H1 (cell line): ENCODE results near the gene HOXB13. TPM values are rescaled to one million over a fixed set of nuclear protein-coding genes. Genes with fewer than 3 reads are reported as not detected.
A peak's percentile ranks its signal among the peaks of the same experiment; 100 is the strongest.

Experiments
- CTCF ChIA-PET: fragments of 300-600 bp; sonication (Branson Sonifier 250); formaldehyde crosslinking; loops from one replicate; lab custom pipeline; 2021; ENCODE audit not compliant: partially characterized antibody; lab: Charles Lee
- POLR2A ChIA-PET: fragments of 300-600 bp; sonication (Branson Sonifier 250); formaldehyde crosslinking; loops from one replicate; lab custom pipeline; 2021; ENCODE audit warnings: inconsistent platforms; ENCODE audit not compliant: partially characterized antibody; lab: Charles Lee
- DNase-seq, 2 experiments: peaks; one replicate each; pipeline versions ENCODE4 v3.0.0 to v3.0.0-alpha.2; 2010 to 2022; ENCODE audit warnings: low spot score in 2 of 2, low read depth in 1 of 2, mixed read lengths in 1 of 2
- FAIRE-seq: peaks from 2 replicates; lab custom pipeline; 2011; peaks lifted over from hg19 to GRCh38; lab: Jason Lieb, UNC
- H2AFZ ChIP-seq: 2 replicates; pipeline ENCODE4 v1.8.1; 2012; ENCODE audit warnings: low read length, inconsistent platforms
- H2AK5ac ChIP-seq: 2 replicates; pipeline ENCODE4 v1.6.1; 2013; ENCODE audit warnings: low read depth, low read length
- H2BK120ac ChIP-seq: replicated peaks from 2 replicates; pipeline ENCODE3; 2013; ENCODE audit warnings: low read depth, low read length, inconsistent platforms
- H2BK12ac ChIP-seq: 2 replicates; pipeline ENCODE4 v1.6.1; 2013; ENCODE audit warnings: low read depth, low read length
- H2BK15ac ChIP-seq: 2 replicates; pipeline ENCODE4 v1.6.1; 2013; ENCODE audit warnings: low read length
- H2BK20ac ChIP-seq: 2 replicates; pipeline ENCODE4 v1.6.1; 2013; ENCODE audit warnings: low read length
- H2BK5ac ChIP-seq: 2 replicates; pipeline ENCODE4 v1.6.1; 2013; ENCODE audit warnings: low read depth, low read length
- H3K14ac ChIP-seq: 2 replicates; pipeline ENCODE4 v1.6.1; 2013; ENCODE audit warnings: inconsistent platforms; ENCODE audit not compliant: insufficient read length
- H3K18ac ChIP-seq: 2 replicates; pipeline ENCODE4 v1.6.1; 2013; ENCODE audit warnings: low read length; ENCODE audit errors: extremely low read depth
- H3K23ac ChIP-seq: 2 replicates; pipeline ENCODE4 v1.6.1; 2013; ENCODE audit warnings: inconsistent platforms; ENCODE audit not compliant: insufficient read length
- H3K23me2 ChIP-seq: 2 replicates; pipeline ENCODE4 v1.6.1; 2013; ENCODE audit warnings: low read depth, low read length
- H3K27ac ChIP-seq: 2 replicates; pipeline ENCODE4 v1.6.1; 2011; ENCODE audit warnings: low read depth, low read length, inconsistent platforms
- H3K27me3 ChIP-seq, 4 experiments: replicated peaks in 1 of 4; 1 replicate in 1 of 4; 2 replicates in 3 of 4; pipeline versions ENCODE4 v1.6.1 to v1.8.1; 2011 to 2013; ENCODE audit warnings: low read length in 3 of 4, mild to moderate bottlenecking in 3 of 4, inconsistent platforms in 2 of 4, mixed read lengths in 2 of 4, moderate library complexity in 1 of 4; ENCODE audit not compliant: control insufficient read depth in 3 of 4, insufficient read depth in 3 of 4; ENCODE audit errors: extremely low read depth in 1 of 4
- H3K36me3 ChIP-seq, 4 experiments: 2 replicates each; pipeline versions ENCODE4 v1.6.1 to v1.8.1; 2011 to 2013; ENCODE audit warnings: mild to moderate bottlenecking in 4 of 4, low read length in 3 of 4, moderate library complexity in 2 of 4, control low read depth in 1 of 4, inconsistent platforms in 1 of 4; ENCODE audit not compliant: insufficient read depth in 4 of 4, control insufficient read depth in 2 of 4
- H3K4ac ChIP-seq: replicated peaks from 2 replicates; pipeline ENCODE3; 2013; ENCODE audit warnings: low read length, low read depth, mixed read lengths, inconsistent platforms; ENCODE audit not compliant: insufficient read length
- H3K4me1 ChIP-seq, 4 experiments: replicated peaks in 1 of 4; 1 replicate in 1 of 4; 2 replicates in 3 of 4; pipeline versions ENCODE4 v1.6.1 to v1.8.1; 2011 to 2013; ENCODE audit warnings: low read length in 3 of 4, inconsistent platforms in 2 of 4, mixed read lengths in 1 of 4; ENCODE audit not compliant: insufficient read depth in 4 of 4, control insufficient read depth in 3 of 4
- H3K4me2 ChIP-seq, 2 experiments: 2 replicates each; pipeline versions ENCODE4 v1.6.1 to v1.8.1; 2011 to 2013; ENCODE audit warnings: low read depth in 2 of 2, low read length in 2 of 2, control low read depth in 1 of 2, inconsistent platforms in 1 of 2, mild to moderate bottlenecking in 1 of 2; ENCODE audit not compliant: insufficient read depth in 1 of 2
- H3K4me3 ChIP-seq, 4 experiments: fragments of 200-600, 300-600 bp in 1 of 4; sonication (generic), shearing (Covaris generic), sonication (Bioruptor Twin) in 1 of 4; 2 replicates each; pipeline versions ENCODE4 v1.5.1 to v1.8.1; 2011 to 2016; ENCODE audit warnings: low read length in 4 of 4, low read depth in 3 of 4, control low read depth in 2 of 4, inconsistent platforms in 2 of 4, mild to moderate bottlenecking in 2 of 4, mixed read lengths in 1 of 4, moderate library complexity in 1 of 4; ENCODE audit not compliant: insufficient read depth in 2 of 4; ENCODE audit errors: extremely low read depth in 1 of 4
- H3K56ac ChIP-seq: replicated peaks from 2 replicates; pipeline ENCODE3; 2013; ENCODE audit warnings: low read depth, mild to moderate bottlenecking, mixed read lengths, low read length, inconsistent platforms; ENCODE audit not compliant: insufficient read length
- H3K79me1 ChIP-seq: 2 replicates; pipeline ENCODE4 v1.6.1; 2013; ENCODE audit warnings: low read depth, low read length, control low read depth
- H3K79me2 ChIP-seq, 2 experiments: 2 replicates each; pipeline versions ENCODE4 v1.6.1 to v1.8.1; 2012 to 2013; ENCODE audit warnings: low read length in 2 of 2, mild to moderate bottlenecking in 2 of 2, inconsistent platforms in 1 of 2; ENCODE audit not compliant: insufficient read depth in 2 of 2, control insufficient read depth in 1 of 2
- H3K9ac ChIP-seq, 4 experiments: replicated peaks in 1 of 4; 1 replicate in 1 of 4; 2 replicates in 3 of 4; pipeline versions ENCODE4 v1.6.1 to v1.8.1; 2011 to 2013; ENCODE audit warnings: low read depth in 3 of 4, low read length in 3 of 4, control low read depth in 2 of 4, mild to moderate bottlenecking in 2 of 4, moderate library complexity in 2 of 4, inconsistent platforms in 1 of 4; ENCODE audit errors: extremely low read depth in 1 of 4
- H3K9me3 ChIP-seq, 2 experiments: 2 replicates each; pipeline versions ENCODE4 v1.6.1 to v1.8.1; 2012 to 2013; ENCODE audit warnings: mild to moderate bottlenecking in 2 of 2, moderate library complexity in 2 of 2, control low read depth in 1 of 2, inconsistent platforms in 1 of 2, low read depth in 1 of 2, low read length in 1 of 2, mixed read lengths in 1 of 2; ENCODE audit not compliant: insufficient read depth in 2 of 2
- H4K20me1 ChIP-seq, 2 experiments: replicated peaks in 1 of 2; 2 replicates each; pipeline versions ENCODE3 to v1.8.1; 2011 to 2013; ENCODE audit warnings: inconsistent platforms in 2 of 2, low read length in 2 of 2, mild to moderate bottlenecking in 1 of 2; ENCODE audit not compliant: insufficient read depth in 2 of 2, control insufficient read depth in 1 of 2
- H4K5ac ChIP-seq: 2 replicates; pipeline ENCODE4 v1.6.1; 2013; ENCODE audit warnings: low read length, low read depth, mixed read lengths, inconsistent platforms; ENCODE audit not compliant: insufficient read length
- H4K8ac ChIP-seq: 2 replicates; pipeline ENCODE4 v1.8.0; 2013; ENCODE audit warnings: mild to moderate bottlenecking, moderate library complexity, low read length, inconsistent platforms; ENCODE audit not compliant: insufficient read depth; ENCODE audit errors: extremely low read depth
- H4K91ac ChIP-seq: replicated peaks from 2 replicates; pipeline ENCODE3; 2013; ENCODE audit warnings: low read length, mixed read lengths, inconsistent platforms; ENCODE audit not compliant: insufficient read length
- ASH2L ChIP-seq: fragments of 200-600, 300-600 bp; sonication (generic); IDR thresholded peaks from one replicate; pipeline ENCODE4 v1.7.1; 2017; ENCODE audit warnings: low read length
- CEBPB ChIP-seq: IDR thresholded peaks from 2 replicates; pipeline ENCODE4 v1.6.1; 2012; ENCODE audit warnings: low read depth, low read length
- CHD1 ChIP-seq: IDR thresholded peaks from 2 replicates; pipeline ENCODE4 v1.6.1; 2012; ENCODE audit warnings: low read depth, low read length, improper control_type of control experiment
- EZH2 ChIP-seq: fragments of 200-600 bp; sonication (generic); IDR thresholded peaks from 2 replicates; pipeline ENCODE4 v1.7.1; 2012; ENCODE audit warnings: low read depth, mild to moderate bottlenecking, moderate library complexity, low read length, inconsistent platforms; ENCODE audit not compliant: severe bottlenecking
- GABPA ChIP-seq: IDR thresholded peaks from 2 replicates; pipeline ENCODE4 v1.6.1; 2011; ENCODE audit warnings: mild to moderate bottlenecking, low read length, moderate library complexity, borderline replicate concordance; ENCODE audit not compliant: insufficient read depth
- RNF2 ChIP-seq: fragments of 200-900, 300-1000 bp; sonication (generic); IDR thresholded peaks from 2 replicates; pipeline ENCODE4 v1.7.1; 2016; ENCODE audit warnings: borderline replicate concordance, low read depth, mild to moderate bottlenecking, antibody characterized with exemption, low read length; ENCODE audit not compliant: poor library complexity, severe bottlenecking; ENCODE audit errors: missing control alignments
- SIN3A ChIP-seq, 2 experiments: IDR thresholded peaks in 1 of 2; conservative IDR thresholded peaks in 1 of 2; 2 replicates each; pipeline ENCODE4 v1.6.1; 2011 to 2012; ENCODE audit warnings: low read length in 2 of 2, improper control_type of control experiment in 1 of 2, low read depth in 1 of 2, mild to moderate bottlenecking in 1 of 2
- SP2 ChIP-seq: IDR thresholded peaks from 2 replicates; pipeline ENCODE4 v1.6.1; 2012; ENCODE audit warnings: mild to moderate bottlenecking, low read length, inconsistent platforms
- SUZ12 ChIP-seq: fragments of 200-600 bp; sonication (generic); IDR thresholded peaks from 2 replicates; pipeline ENCODE4 v1.6.1; 2012; ENCODE audit warnings: mild to moderate bottlenecking, inconsistent platforms, low read length, moderate library complexity, mixed read lengths
- TBP ChIP-seq: IDR thresholded peaks from 2 replicates; pipeline ENCODE4 v1.6.1; 2011; ENCODE audit warnings: low read depth, low read length, improper control_type of control experiment
- WGBS, 2 experiments: shearing (Covaris generic) in 1 of 2; methylation state at CpG; one replicate each; pipeline versions ENCODE4 v1.1.6 to v1.1.7; 2013 to 2015; ENCODE audit warnings: low lambda C conversion rate in 2 of 2, mixed read lengths in 2 of 2, inconsistent platforms in 1 of 2, low coverage in 1 of 2, missing lambda C conversion rate in 1 of 2; ENCODE audit not compliant: insufficient replicate concordance in 2 of 2, insufficient coverage in 1 of 2, insufficient read length in 1 of 2; ENCODE audit errors: extremely low coverage in 1 of 2, missing lambda C conversion rate in 1 of 2; 5-methylcytosine and 5-hydroxymethylcytosine counted together
- polyA plus RNA-seq, 7 experiments: library from polyadenylated mRNA; depleted of rRNA in 3 of 7; stranded (reverse) in 5 of 7; unstranded in 2 of 7; fragments of >200 nt in 5 of 7; fragments of 200-250 nt in 2 of 7; gene quantifications; 1 replicate in 5 of 7; 2 replicates in 1 of 7; 4 replicates in 1 of 7; pipeline versions ENCODE4 v1.2.1 to v1.2.3, GENCODE V29; 2011 to 2013; ENCODE audit warnings: missing spikeins in 2 of 7, mixed read lengths in 2 of 7
- total RNA-seq: library from RNA; stranded (reverse); fragmentation: NEBNext Ultra II Directional; extraction: Animal tissue kit (Norgen Biotek cat#: 25700); gene quantifications from 2 replicates; pipeline ENCODE4 v1.2.1, GENCODE V29; 2021

The HOXB13 gene
- total and polyA plus RNA-seq, 2 of the 8 experiments (the other 6 are each of a cell fraction or from before 2014, with no cell fraction given): not detected

GRCh38 chr17:48678141-48678971, 50.2 kb downstream of the HOXB13 start:
- peak overlapping the region; percentile 4 for H3K18ac ChIP-seq
- peak overlapping the region; percentile 39 to 93 for H3K4me2 ChIP-seq
- peak overlapping the region; percentile 92 for H2AFZ ChIP-seq
- H4K91ac ChIP-seq: peak overlapping the region; percentile 75
- H4K5ac ChIP-seq: no peak overlapping the region
- WGBS, 2 experiments: 14% methylated on average over 41 of the region's 41 CpGs; no CpG with 5 or more reads in 1 of the 2 experiments
- H3K79me2 ChIP-seq: no peaks in the 10 kb centered on the region
- peaks cover 0 to 2% of the 10 kb centered on the region in 2 experiments for H4K20me1 ChIP-seq
- ChIA-PET POLR2A (interaction anchor here (0.8 to 1.8 kb wide), 4 partner anchors 30 to 336 kb away, joined by 3 to 6 read pairs (median 3); no protein-coding TSS in a partner anchor), CTCF (interaction anchor here (0.6 to 12.9 kb wide), 64 partner anchors 10 to 731 kb away, joined by 3 to 159 read pairs (median 6); partner anchors contain the start of genes ATP5MC1, HOXB13, PRAC1 and PRAC2)
- no peaks in the 10 kb centered on the region for H3K79me1 ChIP-seq
- H3K9ac ChIP-seq: no peak overlapping the region
- no peaks in the 10 kb centered on the region for H3K9me3 ChIP-seq
- H3K23ac ChIP-seq: no peak overlapping the region
- no peak overlapping the region for H3K56ac ChIP-seq
- peaks cover 3% of the 10 kb centered on the region; the same call in 1 of the 2 replicates for H3K23me2 ChIP-seq
- peak overlapping the region; percentile 81 for H3K4ac ChIP-seq
- H2BK15ac ChIP-seq: peak overlapping the region; percentile 89; the same call in 1 of the 2 replicates
- H2AK5ac ChIP-seq: no peak overlapping the region
- no peaks in the 10 kb centered on the region for H3K36me3 ChIP-seq
- no peak overlapping the region; the same call in 1 of the 2 replicates for H2BK12ac ChIP-seq
- H3K14ac ChIP-seq: no peak overlapping the region
- H2BK5ac ChIP-seq: peak overlapping the region; percentile 36; the same call in 1 of the 2 replicates
- H3K27me3 ChIP-seq: peaks cover 5 to 22% (median 19%) of the 10 kb centered on the region in 4 experiments
- FAIRE-seq (no peak), DNase-seq (peak; percentile 51 to 97)
- H3K27ac ChIP-seq: no peak overlapping the region
- H3K4me3 ChIP-seq: peak overlapping the region; percentile 8 to 55 (median 40); a peak in 7 of 8 replicates
- H3K4me1 ChIP-seq: peaks cover 0 to 9% (median 2%) of the 10 kb centered on the region in 4 experiments; a peak in 4 of 7 replicates
- peak overlapping the region; percentile 84; the same call in 1 of the 2 replicates for H2BK20ac ChIP-seq
- peak overlapping the region; percentile 36 for H2BK120ac ChIP-seq
- no peak overlapping the region for H4K8ac ChIP-seq
- TF ChIP-seq GABPA: peak; percentile 60; the same call in 1 of the 2 replicates
- peak; percentile 78 for TF ChIP-seq EZH2
- peak; percentile 64; the same call in 1 of the 2 replicates for TF ChIP-seq SUZ12
- 0 out of 4 replicates have a peak, but pooled peaks of 1 of the 2 experiments have one; percentile 26 for TF ChIP-seq SIN3A (conservative IDR thresholded peaks at IDR 0.05 in 1 of 2, IDR thresholded peaks at IDR 0.05 in 1 of 2; ENCODE audit: low read depth in 1 of 2, low read length in 2 of 2)
- TF ChIP-seq TBP: peak; percentile 15; the same call in 1 of the 2 replicates
- TF ChIP-seq RNF2: peak; percentile 33
- TF ChIP-seq CEBPB: no peak
- no peak for TF ChIP-seq SP2
- TF ChIP-seq CHD1: no peak
- TF ChIP-seq ASH2L: peak; percentile 67
